ENCODE data around the gene BSG. TPM values are rescaled to one million over a fixed set of nuclear protein-coding genes. Genes with fewer than 3 reads are reported as not detected.

BSG gene
- total and polyA plus RNA-seq, 4 donors = 80.4 to 367 (median 149) TPM

DNA sequence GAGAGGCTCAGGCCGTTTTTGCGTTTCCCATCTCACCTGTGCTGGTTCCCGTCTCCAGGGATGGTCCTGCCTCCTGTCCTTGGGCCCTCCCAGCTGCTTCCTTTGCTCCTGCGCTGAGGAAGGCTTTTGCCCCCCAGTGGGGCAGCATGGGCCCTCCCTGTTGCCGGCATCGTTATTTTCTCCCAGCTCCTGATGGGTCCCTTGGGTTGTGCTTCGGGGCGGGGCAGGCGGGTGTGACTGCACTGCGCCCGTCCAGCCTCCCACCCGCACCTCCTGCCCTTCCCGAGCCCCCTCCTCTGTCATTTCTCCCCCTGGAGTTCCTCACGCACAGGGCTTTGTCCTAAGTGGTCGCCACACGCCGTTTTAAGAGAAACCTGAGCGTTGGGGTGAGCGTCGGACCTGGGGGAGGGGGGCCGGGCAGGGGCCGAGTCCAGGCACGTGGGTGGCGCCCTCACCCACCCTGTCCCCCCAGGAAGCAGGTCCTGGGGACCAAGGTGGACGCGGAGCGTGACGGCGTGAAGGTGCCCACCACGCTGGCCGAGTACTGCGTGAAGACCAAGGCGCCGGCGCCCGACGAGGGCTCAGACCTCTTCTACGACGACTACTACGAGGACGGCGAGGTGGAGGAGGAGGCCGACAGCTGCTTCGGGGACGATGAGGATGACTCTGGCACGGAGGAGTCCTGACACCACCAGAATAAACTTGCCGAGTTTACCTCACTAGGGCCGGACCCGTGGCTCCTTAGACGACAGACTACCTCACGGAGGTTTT lies 31.3 kb upstream of the BSG start:
- TF ChIP-seq, protein P1, sequence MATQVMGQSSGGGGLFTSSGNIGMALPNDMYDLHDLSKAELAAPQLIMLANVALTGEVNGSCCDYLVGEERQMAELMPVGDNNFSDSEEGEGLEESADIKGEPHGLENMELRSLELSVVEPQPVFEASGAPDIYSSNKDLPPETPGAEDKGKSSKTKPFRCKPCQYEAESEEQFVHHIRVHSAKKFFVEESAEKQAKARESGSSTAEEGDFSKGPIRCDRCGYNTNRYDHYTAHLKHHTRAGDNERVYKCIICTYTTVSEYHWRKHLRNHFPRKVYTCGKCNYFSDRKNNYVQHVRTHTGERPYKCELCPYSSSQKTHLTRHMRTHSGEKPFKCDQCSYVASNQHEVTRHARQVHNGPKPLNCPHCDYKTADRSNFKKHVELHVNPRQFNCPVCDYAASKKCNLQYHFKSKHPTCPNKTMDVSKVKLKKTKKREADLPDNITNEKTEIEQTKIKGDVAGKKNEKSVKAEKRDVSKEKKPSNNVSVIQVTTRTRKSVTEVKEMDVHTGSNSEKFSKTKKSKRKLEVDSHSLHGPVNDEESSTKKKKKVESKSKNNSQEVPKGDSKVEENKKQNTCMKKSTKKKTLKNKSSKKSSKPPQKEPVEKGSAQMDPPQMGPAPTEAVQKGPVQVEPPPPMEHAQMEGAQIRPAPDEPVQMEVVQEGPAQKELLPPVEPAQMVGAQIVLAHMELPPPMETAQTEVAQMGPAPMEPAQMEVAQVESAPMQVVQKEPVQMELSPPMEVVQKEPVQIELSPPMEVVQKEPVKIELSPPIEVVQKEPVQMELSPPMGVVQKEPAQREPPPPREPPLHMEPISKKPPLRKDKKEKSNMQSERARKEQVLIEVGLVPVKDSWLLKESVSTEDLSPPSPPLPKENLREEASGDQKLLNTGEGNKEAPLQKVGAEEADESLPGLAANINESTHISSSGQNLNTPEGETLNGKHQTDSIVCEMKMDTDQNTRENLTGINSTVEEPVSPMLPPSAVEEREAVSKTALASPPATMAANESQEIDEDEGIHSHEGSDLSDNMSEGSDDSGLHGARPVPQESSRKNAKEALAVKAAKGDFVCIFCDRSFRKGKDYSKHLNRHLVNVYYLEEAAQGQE (IDR thresholded peaks at IDR 0.05) = no peak
- TF ChIP-seq, protein P2, sequence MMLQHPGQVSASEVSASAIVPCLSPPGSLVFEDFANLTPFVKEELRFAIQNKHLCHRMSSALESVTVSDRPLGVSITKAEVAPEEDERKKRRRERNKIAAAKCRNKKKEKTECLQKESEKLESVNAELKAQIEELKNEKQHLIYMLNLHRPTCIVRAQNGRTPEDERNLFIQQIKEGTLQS (IDR thresholded peaks at IDR 0.05) = no peak
- TF ChIP-seq, protein P3, sequence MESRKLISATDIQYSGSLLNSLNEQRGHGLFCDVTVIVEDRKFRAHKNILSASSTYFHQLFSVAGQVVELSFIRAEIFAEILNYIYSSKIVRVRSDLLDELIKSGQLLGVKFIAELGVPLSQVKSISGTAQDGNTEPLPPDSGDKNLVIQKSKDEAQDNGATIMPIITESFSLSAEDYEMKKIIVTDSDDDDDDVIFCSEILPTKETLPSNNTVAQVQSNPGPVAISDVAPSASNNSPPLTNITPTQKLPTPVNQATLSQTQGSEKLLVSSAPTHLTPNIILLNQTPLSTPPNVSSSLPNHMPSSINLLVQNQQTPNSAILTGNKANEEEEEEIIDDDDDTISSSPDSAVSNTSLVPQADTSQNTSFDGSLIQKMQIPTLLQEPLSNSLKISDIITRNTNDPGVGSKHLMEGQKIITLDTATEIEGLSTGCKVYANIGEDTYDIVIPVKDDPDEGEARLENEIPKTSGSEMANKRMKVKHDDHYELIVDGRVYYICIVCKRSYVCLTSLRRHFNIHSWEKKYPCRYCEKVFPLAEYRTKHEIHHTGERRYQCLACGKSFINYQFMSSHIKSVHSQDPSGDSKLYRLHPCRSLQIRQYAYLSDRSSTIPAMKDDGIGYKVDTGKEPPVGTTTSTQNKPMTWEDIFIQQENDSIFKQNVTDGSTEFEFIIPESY (IDR thresholded peaks at IDR 0.05) = no peak
- TF ChIP-seq, protein P4, sequence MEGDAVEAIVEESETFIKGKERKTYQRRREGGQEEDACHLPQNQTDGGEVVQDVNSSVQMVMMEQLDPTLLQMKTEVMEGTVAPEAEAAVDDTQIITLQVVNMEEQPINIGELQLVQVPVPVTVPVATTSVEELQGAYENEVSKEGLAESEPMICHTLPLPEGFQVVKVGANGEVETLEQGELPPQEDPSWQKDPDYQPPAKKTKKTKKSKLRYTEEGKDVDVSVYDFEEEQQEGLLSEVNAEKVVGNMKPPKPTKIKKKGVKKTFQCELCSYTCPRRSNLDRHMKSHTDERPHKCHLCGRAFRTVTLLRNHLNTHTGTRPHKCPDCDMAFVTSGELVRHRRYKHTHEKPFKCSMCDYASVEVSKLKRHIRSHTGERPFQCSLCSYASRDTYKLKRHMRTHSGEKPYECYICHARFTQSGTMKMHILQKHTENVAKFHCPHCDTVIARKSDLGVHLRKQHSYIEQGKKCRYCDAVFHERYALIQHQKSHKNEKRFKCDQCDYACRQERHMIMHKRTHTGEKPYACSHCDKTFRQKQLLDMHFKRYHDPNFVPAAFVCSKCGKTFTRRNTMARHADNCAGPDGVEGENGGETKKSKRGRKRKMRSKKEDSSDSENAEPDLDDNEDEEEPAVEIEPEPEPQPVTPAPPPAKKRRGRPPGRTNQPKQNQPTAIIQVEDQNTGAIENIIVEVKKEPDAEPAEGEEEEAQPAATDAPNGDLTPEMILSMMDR (IDR thresholded peaks at IDR 0.05; ENCODE audit: low read depth, low read length, missing input control) = no peak
- TF ChIP-seq YY1 (IDR thresholded peaks at IDR 0.05) = no peak
- no peak for TF ChIP-seq FOXA1 (IDR thresholded peaks at IDR 0.05)
- no peak for TF ChIP-seq RXRA (IDR thresholded peaks at IDR 0.05)
- TF ChIP-seq GABPA (IDR thresholded peaks at IDR 0.05 in 1 of 2, conservative IDR thresholded peaks at IDR 0.05 in 1 of 2) = no peak
- no peak for TF ChIP-seq NR2F2 (IDR thresholded peaks at IDR 0.05)
- TF ChIP-seq, protein P5, sequence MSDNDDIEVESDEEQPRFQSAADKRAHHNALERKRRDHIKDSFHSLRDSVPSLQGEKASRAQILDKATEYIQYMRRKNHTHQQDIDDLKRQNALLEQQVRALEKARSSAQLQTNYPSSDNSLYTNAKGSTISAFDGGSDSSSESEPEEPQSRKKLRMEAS (IDR thresholded peaks at IDR 0.05) = no peak
- Histone ChIP-seq H3K4me3 (ENCODE audit: low read depth in 1 of 3, low read length in 3 of 3) (no peak overlapping the region), H3K27ac (ENCODE audit: low read depth in 1 of 2, low read length in 2 of 2) (no peak overlapping the region), H3K9ac (ENCODE audit: low read depth in 1 of 2, low read length in 2 of 2) (no peak overlapping the region), H3K9me3 (ENCODE audit: control insufficient read depth in 4 of 4, low read length in 3 of 4) (no peaks in the 10 kb centered on the region), H3K4me1 (ENCODE audit: control insufficient read depth in 4 of 4, insufficient read depth in 4 of 4, low read length in 3 of 4) (peaks cover 0 to under 1% (median 0%) of the 10 kb centered on the region in 4 donors), H3K27me3 (ENCODE audit: control insufficient read depth in 4 of 4, insufficient read depth in 4 of 4, low read length in 3 of 4) (no peaks in the 10 kb centered on the region), H3K36me3 (ENCODE audit: control insufficient read depth in 4 of 4, insufficient read depth in 3 of 4, low read depth in 1 of 4, low read length in 3 of 4) (peaks cover 6 to 36% (median 18%) of the 10 kb centered on the region in 4 donors)
- 94% methylated on average over 51 of the region's 51 CpGs for WGBS
- no peak for DNase-seq (ENCODE audit: low spot score)

DNA sequence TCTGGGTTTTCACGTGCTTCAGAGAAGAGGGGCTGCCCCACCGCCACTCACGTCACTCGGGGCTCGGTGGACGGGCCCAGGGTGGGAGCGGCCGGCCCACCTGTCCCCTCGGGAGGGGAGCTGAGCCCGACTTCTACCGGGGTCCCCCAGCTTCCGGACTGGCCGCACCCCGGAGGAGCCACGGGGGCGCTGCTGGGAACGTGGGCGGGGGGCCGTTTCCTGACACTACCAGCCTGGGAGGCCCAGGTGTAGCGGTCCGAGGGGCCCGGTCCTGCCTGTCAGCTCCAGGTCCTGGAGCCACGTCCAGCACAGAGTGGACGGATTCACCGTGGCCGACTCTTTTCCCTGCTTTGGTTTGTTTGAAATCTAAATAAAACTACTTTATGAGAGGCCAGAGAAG lies 30.7 kb upstream of the BSG start:
- no peak overlapping the region for H3K9ac ChIP-seq (ENCODE audit: low read depth in 1 of 2, low read length in 2 of 2)
- no peaks in the 10 kb centered on the region for H3K4me1 ChIP-seq (ENCODE audit: control insufficient read depth in 4 of 4, insufficient read depth in 4 of 4, low read length in 3 of 4)
- no peak for DNase-seq (ENCODE audit: low spot score)
- TF ChIP-seq YY1 (IDR thresholded peaks at IDR 0.05) (no peak), RXRA (IDR thresholded peaks at IDR 0.05) (no peak)
- TF ChIP-seq, protein P2 (IDR thresholded peaks at IDR 0.05) = no peak
- TF ChIP-seq, protein P4 (IDR thresholded peaks at IDR 0.05; ENCODE audit: low read depth, low read length, missing input control) = no peak
- no peaks in the 10 kb centered on the region for H3K9me3 ChIP-seq (ENCODE audit: control insufficient read depth in 4 of 4, low read length in 3 of 4)
- no peak overlapping the region for H3K4me3 ChIP-seq (ENCODE audit: low read depth in 1 of 3, low read length in 3 of 3)
- no peaks in the 10 kb centered on the region for H3K27me3 ChIP-seq (ENCODE audit: control insufficient read depth in 4 of 4, insufficient read depth in 4 of 4, low read length in 3 of 4)
- no peak overlapping the region for H3K27ac ChIP-seq (ENCODE audit: low read depth in 1 of 2, low read length in 2 of 2)
- WGBS = 92% methylated on average over 26 of the region's 26 CpGs
- peaks cover 6 to 34% (median 13%) of the 10 kb centered on the region in 4 donors for H3K36me3 ChIP-seq (ENCODE audit: control insufficient read depth in 4 of 4, insufficient read depth in 3 of 4, low read depth in 1 of 4, low read length in 3 of 4)
